BE2C (cell line): ENCODE data around the gene CIB4.

Experiments
- DNase-seq: peaks from one replicate; pipeline ENCODE4 v3.0.0-alpha.2; 2020
- H3K27me3 ChIP-seq: fragments of 250-450 bp; sonication (Bioruptor Pico); 2 replicates; pipeline ENCODE4 v1.5.1; 2020; ENCODE audit warnings: mild to moderate bottlenecking
- H3K36me3 ChIP-seq: fragments of 250-450 bp; sonication (Bioruptor Pico); 2 replicates; pipeline ENCODE4 v1.5.1; 2020; ENCODE audit warnings: mild to moderate bottlenecking
- H3K4me1 ChIP-seq: fragments of 250-450 bp; sonication (Bioruptor Pico); 2 replicates; pipeline ENCODE4 v1.5.1; 2020
- H3K4me3 ChIP-seq: 2 replicates; pipeline ENCODE4 v1.5.1; 2011; ENCODE audit warnings: low read depth, low read length
- H3K9me3 ChIP-seq: fragments of 250-450 bp; sonication (Bioruptor Pico); 2 replicates; pipeline ENCODE4 v1.5.1; 2020
- CTCF ChIP-seq: IDR thresholded peaks from 2 replicates; pipeline ENCODE4 v1.5.1; 2012; ENCODE audit warnings: mild to moderate bottlenecking, low read depth, low read length

The CIB4 gene

DNA sequence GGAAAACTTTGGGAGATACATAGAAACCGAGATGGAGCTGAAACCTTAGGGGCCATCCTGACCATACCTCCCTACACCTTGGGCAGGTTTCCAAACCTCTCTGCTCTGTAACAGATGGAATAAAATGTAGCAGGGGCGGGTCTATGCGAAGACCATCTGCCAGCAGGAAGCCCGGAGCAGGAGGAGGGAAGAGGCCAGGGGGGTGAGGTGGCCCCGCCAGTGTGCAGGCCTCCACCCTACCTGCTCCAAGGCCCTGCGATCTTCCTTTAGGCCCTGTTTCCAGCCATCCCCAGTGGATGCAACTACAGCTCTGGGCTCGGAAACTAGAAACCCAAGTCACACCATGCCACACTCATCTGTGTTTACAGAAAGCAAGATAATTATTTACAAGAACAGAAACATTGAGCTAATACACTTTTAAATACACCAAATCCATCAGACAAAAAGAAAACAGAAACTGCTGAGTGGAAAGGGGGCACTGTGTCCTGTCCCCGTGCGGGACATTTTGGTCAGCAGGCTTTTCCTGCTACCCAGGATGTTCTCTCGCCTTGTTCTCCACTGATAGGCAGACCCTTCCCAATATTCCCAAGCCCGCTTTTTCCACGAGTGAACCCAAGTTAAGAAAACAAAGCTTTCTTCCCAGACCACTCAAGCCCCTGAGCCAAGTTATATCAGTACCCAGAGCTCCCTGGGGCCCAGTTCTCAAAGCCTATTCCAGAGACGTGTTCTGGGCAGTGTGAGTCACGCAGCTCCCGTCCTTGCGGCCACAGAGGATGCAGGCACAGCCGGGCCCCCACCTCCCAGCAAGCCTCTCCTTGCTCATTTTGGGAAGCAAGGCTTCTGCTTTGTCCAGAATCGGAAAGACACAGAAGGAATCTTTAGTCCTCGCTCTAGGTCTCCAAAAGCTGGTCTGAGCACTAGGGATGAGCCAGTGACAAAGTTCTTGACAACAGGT, 17.3 kb downstream of the CIB4 start:
- Histone ChIP-seq H3K4me1 (peaks cover 3% of the 10 kb centered on the region), H3K27me3 (no peaks in the 10 kb centered on the region), H3K9me3 (no peaks in the 10 kb centered on the region), H3K4me3 (no peak overlapping the region), H3K36me3 (no peaks in the 10 kb centered on the region)
- DNase-seq: peak; percentile 44
- TF ChIP-seq CTCF: no peak

GRCh38 chr2:26621469-26622199, 19.5 kb downstream of the CIB4 start:
- no peaks in the 10 kb centered on the region for H3K27me3 ChIP-seq
- H3K4me1 ChIP-seq: peaks cover 3% of the 10 kb centered on the region
- H3K9me3 ChIP-seq: no peaks in the 10 kb centered on the region
- H3K4me3 ChIP-seq: no peak overlapping the region
- TF ChIP-seq CTCF: no peak
- no peak for DNase-seq
- no peaks in the 10 kb centered on the region for H3K36me3 ChIP-seq

GRCh38 chr2:26620031-26620605, 21.0 kb downstream of the CIB4 start:
- Histone ChIP-seq H3K27me3 (no peaks in the 10 kb centered on the region), H3K4me3 (no peak overlapping the region), H3K36me3 (no peaks in the 10 kb centered on the region), H3K9me3 (no peaks in the 10 kb centered on the region), H3K4me1 (peaks cover 3% of the 10 kb centered on the region)
- no peak for DNase-seq
- no peak for TF ChIP-seq CTCF

DNA sequence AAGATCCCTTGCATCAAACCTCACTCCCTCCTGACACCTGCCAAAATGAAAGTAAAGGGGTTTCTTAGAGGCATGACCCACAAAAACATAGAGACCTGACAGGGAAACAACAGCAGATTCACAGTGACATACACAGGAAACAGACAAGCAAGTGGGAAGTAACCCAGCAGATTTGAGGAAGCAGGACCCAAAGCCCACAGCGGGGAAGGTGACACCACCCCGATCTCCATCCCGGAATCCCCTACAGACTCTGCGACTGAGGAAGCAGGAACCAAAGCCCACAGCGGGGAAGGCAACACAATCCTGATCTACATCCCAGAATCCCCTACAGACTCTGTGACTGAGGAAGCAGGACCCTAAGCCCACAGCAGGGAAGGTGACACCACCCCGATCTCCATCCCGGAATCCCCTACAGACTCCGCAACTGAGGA, 21.6 kb downstream of the CIB4 start:
- no peaks in the 10 kb centered on the region for H3K27me3 ChIP-seq
- no peak for DNase-seq
- TF ChIP-seq CTCF: no peak

GRCh38 chr2:26619096-26619495, 22.1 kb downstream of the CIB4 start:
- Histone ChIP-seq H3K27me3 (no peaks in the 10 kb centered on the region), H3K4me1 (peaks cover 8% of the 10 kb centered on the region), H3K9me3 (no peaks in the 10 kb centered on the region), H3K36me3 (no peaks in the 10 kb centered on the region), H3K4me3 (no peak overlapping the region)
- TF ChIP-seq CTCF: no peak
- no peak for DNase-seq

More for the DNA sequence above, 21.6 kb downstream of the CIB4 start:
- no peak overlapping the region for H3K4me3 ChIP-seq
- H3K36me3 ChIP-seq: no peaks in the 10 kb centered on the region
- H3K4me1 ChIP-seq: peaks cover 6% of the 10 kb centered on the region
- no peaks in the 10 kb centered on the region for H3K9me3 ChIP-seq
